GM21786 (cell line): ENCODE measurements around the gene ZBTB5.

ENCODE experiments used
- ATAC-seq: cut with Tn5 transposase; IDR thresholded peaks from one replicate; pipeline ENCODE4 v1.9.1; 2021; ENCODE audit not compliant: unreplicated experiment

ZBTB5 gene

GRCh38 chr9:37425298-37425752 is 39.9 kb downstream of the ZBTB5 start:
- no peak for ATAC-seq

GRCh38 chr9:37424686-37425297 is 40.5 kb downstream of the ZBTB5 start:
- ATAC-seq, result no peak

DNA sequence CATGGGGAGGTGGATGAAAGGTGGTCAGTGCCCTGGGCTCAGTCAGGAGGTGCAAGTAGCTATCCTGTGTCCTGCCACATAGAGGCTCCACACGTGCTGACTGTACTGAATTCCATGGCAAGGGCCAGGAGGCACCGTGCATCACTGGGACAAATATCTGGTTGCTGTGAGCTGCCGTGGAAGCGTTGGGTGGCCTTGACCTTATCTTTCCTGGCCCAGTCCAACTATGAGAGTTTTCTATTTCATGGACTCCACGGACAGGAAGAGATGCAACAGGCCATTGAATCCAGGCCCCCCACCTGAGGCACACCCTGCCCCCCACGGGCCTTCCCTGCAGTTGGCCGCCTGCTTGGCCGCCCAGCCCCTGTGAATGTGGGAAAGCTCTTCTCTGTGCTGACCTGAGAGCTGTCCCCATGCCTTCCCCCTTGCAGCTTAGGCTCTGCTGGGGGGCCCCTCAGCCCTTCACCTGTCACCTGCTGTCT is 41.0 kb downstream of the ZBTB5 start:
- no peak for ATAC-seq

- ATAC-seq, result no peak
Measured at GRCh38 chr9:37423508-37423907, 41.7 kb downstream of the ZBTB5 start.

DNA sequence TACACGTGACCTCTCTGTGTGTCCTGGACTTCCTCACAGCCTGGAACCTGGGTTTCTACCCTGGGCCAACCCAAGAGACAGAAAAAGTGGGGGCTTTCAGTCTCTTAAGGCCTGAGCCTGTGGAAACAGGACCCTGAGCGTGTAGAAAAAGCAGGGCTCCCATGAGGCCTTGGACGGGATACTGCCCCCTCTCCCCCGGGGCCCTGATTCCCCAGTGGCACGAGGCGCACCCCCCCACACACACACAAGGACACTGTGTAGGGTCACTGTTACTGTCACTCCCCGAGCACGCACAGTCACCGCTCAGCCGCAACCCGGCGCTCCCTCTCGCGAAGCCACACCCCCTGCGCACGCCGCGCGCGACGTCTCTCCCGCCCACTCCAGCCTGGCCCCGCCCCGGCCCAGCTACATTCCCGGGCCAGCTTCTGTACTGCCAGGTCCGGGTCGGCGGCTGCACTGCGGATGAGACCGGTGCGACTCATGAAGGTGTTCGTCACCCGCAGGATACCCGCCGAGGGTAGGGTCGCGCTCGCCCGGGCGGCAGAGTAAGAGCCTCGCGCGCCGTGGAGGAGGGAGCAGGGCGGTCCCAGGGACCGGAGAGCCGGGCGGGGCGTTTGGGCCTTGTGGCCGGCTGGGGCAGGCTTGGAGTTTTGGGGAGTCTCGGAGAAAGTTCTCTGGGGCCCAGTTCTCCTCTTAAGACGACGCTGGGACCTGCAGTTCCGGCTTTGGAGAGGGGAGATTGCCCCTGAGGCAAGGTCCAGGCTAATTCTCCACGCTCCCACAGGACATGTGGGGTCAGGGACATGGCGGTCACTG is 42.8 kb downstream of the ZBTB5 start, which contains the start of gene GRHPR:
Gene GRHPR (plus strand): TSS at position 408 of the 816 bp plus-strand sequence. CDS start 55 bp downstream, at position 463.
- ATAC-seq, result peak; percentile 95

DNA sequence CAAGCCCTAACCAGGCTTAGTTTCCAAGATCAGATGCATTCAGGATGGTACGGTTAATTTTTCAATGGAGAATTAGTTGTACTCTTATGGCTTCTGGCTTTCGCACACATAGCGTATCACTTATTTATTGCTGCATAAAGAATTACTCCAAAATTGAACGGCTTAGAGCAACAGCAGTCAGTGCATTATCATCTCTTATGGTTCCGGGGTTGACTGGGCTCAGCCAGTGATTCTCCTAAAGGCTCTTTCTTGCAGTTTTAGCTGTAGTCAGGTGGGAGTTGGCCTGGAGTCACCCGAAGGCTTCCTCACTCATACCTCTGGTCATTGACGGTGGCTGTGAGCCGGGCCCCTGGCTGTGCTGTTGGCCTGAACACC is 43.3 kb downstream of the ZBTB5 start:
- ATAC-seq, result no peak

DNA sequence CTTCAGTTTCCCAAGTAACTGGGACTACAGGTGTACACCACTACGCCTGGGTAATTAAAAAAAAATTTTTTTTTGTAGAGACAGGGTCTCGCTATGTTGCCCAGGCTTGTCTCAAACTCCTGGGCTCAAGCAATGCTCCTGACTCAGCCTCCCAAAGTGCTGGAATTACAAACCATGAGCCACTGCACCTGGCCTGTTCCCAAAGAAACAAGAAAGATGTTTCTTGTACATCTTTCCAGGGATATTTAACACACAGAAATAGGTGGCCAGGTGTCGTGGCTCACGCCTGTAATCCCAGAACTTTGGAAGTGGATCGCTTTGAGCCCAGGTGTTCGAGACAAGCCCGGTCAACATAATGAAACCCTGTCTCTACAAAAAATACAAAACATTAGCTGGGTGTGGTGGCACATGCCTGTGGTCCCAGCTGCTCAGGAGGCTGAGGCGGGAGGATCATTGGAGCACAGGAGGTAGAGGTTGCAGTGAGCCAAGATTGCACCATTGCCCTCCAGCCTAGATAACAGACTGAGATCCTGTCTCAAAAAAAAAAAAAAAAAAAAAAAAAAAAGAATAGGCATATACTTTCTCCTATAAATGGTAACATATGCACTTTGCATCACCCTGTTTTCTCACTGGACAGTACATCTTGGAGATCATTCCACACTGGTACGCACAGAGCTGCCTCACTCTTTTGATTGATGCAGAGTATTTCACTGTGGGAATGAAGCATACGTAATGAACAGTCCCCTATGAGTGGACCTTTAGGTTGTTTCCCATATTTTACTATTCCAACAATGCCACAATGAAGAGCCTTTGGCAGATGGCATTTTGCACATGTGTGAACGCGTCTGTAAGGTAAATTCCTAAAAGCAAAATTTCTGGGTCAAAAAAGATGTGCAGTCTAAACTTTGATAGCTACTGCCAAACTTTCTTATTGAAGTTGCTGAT is 44.7 kb downstream of the ZBTB5 start:
- no peak for ATAC-seq

GRCh38 chr9:37419204-37419603 is 46.0 kb downstream of the ZBTB5 start:
- ATAC-seq, result no peak

DNA sequence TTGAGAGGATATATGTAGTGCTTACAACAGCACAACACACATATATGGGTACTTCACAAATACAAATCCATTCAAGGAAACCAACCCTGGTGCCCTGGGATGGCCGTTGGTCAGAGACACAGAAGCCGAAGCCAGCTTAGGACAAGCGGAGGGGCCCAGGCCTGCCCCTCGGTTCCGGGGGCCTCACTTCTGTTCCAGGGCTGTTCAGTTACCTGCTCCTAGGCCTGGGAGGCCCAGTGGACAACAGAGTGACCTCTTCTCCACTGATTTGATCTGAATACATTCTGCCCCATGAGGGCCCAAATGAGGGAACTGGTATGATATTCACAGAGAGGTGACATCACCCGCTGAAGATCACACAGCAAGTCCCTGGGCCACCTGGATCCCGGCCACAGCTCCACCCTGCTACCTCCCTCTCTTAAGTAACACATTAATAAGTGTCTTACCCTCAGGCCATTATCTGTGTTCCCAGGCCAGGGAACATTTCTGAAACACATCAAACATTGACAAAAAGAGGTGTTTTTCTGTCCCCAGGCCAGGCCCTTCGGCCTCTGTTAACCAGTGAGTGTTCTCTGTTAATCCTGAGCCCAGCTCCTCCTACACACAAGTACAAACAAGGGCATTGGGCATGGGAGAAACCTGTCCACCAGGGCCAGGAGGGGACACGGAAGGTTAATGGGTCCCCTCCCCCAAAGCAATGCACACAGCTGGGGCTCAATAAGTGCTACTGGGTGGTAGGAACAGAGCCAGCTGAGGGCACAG is 47.2 kb downstream of the ZBTB5 start:
- ATAC-seq, result no peak

DNA sequence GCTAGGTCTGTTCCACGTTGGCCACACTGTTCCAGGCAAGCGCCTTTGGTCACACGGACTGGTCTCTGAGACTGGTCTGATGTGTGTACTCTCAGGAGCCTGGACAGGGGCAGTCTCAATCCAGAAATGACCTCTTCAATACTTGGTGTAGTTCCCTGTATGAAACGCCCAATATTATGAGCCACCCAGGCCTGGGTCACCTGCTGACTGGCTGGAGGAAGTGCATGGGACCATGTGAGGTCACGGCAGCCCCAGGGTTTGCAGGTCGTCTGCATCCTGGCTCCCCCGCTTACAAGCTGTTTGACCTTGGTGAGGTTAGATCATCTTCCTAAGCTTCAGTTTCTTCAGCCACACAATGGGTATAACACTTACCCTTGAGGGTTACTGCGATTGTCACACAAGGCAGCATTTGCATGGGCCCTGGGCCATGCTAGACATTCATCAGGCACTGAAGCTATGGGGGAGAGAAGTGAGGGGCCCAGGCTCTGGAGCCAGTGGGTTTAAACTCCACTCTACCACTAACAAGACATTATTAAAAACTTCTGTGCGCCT is 47.9 kb downstream of the ZBTB5 start:
- ATAC-seq, result no peak

- no peak for ATAC-seq
Measured at GRCh38 chr9:37415011-37415719, 50.1 kb downstream of the ZBTB5 start.

DNA sequence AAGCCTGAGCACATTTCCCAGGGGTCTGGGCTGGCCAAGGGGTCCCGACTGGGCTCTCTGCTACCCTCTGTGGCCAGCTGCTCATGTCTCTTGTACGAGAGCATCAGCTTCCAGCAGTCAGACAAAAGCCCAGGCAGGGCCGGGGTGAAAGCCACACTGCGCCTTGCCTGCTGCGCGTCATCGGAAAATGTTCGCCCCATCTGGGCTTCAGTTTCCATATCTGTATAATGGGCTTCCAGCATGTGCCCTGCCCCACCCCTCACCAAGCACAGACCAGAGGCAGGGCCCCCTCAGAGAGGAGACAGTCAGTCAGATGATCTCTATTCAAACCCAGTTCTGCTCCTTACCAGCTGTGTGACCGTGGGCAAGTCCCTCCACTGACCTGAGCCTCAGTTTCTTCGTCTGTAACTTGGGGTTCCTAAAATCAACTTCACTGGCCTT is 50.7 kb downstream of the ZBTB5 start:
- no peak for ATAC-seq

- no peak for ATAC-seq
Measured at GRCh38 chr9:37413311-37413710, 51.9 kb downstream of the ZBTB5 start.

DNA sequence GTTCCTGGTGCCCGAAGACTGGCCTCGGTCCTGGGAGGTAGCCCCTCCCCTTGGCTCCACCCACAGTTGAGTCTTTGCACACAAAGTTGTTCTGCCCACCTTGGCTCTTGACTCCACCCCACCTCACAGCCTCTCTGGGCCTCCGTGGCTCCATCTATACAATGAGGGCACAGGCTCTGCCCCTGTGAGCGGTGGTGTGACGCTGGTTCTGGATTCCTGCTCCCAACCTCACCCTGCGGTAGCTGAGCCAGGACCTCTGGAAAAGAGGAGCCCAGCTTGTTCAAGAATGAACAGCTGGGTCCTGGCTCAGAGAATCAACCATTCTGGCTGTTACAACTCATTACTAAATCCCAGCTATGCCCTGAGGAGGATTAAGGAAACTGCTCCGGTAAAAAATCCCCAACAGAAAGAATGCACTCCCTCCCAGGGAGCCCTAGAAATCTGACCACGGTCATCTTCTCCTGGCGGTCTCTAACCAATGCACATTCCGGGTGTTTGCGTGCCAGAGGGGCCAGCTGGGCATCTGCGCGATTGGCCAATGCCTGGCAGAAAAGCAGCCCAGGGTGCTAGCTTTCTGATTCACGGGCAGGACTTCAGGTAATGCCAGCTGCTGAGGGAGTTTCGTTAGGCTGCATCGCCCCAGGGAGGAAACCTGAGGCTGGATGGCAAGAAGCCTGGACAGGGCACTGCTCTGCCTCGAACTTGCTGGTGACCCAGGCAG is 52.7 kb downstream of the ZBTB5 start:
- no peak for ATAC-seq

DNA sequence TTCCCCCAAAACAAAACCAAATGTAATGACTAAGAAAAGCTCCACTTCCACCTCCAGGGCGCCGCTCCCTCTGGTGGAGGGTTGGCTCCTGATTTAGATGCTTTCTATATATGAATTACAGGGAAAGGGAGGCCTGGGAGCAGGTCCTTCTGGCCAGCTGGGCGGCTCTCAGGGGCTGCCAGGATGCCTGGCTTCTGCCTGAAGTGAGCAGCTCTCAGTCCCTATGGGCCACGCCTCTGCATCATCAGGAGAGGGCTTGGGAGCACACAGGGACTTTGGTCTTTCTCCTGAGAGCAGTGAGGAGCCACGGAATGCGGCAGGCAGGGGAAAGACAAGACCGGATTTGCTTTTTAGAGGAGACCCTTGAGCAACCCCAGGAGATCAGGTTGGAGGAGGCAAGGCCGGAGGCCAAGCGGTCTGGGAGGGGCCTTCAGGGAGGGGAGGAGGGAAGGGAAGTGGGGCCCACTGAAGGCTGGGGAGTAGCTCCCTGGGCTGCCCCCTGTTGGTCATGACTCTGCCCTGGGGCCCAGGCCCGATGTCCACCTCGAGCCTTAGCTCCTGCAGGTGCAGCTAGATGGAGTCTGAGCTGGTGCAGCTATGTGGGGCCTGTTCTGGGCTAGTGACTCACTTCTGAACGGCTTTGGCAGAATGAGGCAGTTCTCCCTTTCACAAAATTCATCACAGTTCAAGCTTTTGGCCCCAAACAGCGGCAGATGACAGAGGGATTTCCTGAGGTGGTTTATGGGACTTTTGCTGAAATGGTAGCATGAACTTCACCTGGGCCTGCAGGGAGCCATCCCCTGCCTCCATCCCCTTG is 54.1 kb downstream of the ZBTB5 start:
- ATAC-seq, result peak; percentile 28

DNA sequence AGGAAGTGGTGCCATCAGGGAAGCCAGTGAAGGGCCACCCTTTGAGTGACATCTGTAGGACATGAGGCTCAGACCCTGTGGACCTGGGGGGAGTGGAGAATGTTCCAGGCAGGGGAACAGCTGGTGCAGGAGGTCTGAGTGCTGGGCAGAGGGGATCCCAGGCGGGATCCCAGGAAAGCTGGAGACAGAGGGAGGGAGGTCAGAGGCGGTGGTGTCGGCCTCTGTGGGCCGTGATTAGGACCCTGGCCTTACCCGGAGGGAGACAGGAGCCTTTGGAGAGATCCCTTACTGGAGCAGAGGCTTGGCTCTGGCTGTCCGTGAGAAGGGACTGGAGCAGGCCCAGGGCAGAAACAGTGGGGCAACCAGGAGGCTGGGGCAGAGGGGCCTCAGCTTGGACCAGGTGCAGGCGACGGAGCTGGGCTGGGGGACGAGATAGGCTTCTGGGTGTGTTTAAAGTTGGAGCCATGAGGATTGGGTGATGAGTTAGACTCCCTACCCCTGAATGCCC is 54.8 kb downstream of the ZBTB5 start:
- no peak for ATAC-seq

GRCh38 chr9:37408933-37409710 is 56.1 kb downstream of the ZBTB5 start:
- peak; percentile 82 for ATAC-seq
